Left hindlimb (tissue), 1 donor: ENCODE results near the gene PPFIBP1.
"Not testable (repeated sequence)": the region's sequence is repeated elsewhere in the genome, so short reads cannot be mapped to it uniquely, and the experiment has no call there.

Experiments used
- DNase-seq: peaks from one replicate; pipeline ENCODE4 v3.0.0-alpha.2; 2018

The PPFIBP1 gene

DNA sequence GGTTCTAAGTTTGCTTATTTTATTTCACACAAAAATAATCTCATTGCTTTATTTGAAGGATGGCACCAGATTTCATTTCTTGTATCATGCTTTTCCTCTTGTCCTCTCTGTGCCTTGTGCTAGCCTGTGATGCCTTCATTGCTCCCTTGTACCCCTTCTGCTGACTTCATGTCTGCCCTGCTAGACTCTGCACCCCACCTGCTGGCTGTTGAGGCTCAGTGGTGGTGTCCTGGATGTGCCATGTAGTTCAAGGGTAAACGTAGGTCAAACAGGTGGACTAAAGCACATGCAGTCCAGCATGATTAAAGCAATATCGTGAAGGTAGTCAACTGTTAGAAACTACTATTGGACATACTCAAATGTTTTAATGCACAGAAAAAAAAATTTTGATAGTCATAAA lies 208.3 kb downstream of the PPFIBP1 start:
- DNase-seq, result no peak

DNA sequence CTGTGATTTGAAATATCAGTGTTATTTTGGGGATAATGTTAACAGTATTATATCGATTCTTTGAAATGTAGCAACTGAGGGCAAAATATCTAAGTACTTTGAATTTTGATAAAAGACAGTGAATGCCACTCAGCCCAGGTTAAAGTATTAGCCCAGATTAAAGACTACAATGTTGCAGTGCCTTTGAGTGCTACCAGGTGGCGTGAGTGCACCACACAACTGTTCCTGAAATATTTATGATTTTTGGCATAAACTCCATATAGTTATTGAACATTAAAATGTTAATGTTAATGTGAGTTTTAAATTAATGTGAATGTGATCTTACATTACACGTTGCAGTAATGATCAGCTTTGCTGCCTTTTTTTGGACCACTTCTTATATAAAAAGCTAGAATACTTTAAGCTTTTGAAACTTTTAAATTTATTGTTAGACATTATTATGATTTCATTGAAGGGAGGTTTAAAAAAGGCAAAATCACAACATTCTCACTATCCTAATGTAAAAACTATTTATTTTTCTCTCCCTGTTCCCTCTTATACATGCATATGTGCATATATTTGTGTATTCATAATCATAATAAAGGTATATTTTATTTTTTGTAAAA lies 209.1 kb downstream of the PPFIBP1 start:
- DNase-seq, result no peak

DNA sequence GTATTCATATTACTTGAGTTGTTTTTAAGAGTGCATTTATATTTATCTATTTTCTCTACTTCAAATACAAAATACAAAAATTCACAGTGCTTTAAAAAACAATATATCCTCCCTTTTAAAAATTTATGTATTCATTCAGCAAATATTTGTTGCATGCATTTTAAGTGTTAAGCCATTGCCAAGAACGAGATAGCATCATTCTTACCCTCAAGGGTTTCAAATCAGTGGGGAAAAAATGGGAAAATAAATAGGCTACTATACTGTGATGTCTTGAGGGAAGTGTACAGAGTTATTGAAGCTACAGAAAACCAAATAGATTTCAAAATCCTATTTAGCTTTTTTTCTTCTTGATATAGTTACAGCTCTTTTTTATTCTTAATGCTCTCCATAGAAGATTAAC lies 209.8 kb downstream of the PPFIBP1 start:
- DNase-seq, result no peak

GRCh38 chr12:27734321-27734720 lies 210.3 kb downstream of the PPFIBP1 start:
- not testable (repeated sequence) for DNase-seq

DNA sequence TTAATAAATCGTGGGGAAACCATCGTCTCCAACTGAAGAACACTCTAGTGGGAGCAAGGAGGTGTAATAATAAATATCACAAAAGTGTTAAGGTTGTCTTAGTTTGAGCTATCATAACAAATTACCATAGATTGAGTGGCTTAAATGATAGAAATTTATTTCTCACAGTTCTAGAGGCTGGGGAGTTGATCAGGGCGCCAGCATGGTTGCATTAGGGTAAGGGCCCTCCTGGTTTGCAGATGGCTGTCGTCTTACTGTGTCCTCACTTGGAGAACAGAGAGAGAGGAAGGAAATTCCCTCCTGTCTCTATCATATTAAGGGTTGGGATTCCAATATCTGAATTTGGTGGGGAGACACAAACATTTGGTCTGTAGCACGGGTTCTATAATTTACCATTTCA lies 219.6 kb downstream of the PPFIBP1 start:
- no peak for DNase-seq
